GM21447 (cell line): Measurements from ENCODE around the gene LGI1.

Experiments used
- ATAC-seq: cut with Tn5 transposase; IDR thresholded peaks from one replicate; pipeline ENCODE4 v1.9.1; 2021; ENCODE audit not compliant: unreplicated experiment

Gene LGI1

GRCh38 chr10:93754761-93755160 lies 3.0 kb upstream of the LGI1 start:
- ATAC-seq = no peak

GRCh38 chr10:93755443-93756116 lies 2.2 kb upstream of the LGI1 start:
- ATAC-seq = no peak

- no peak for ATAC-seq
Measured at GRCh38 chr10:93756118-93756517, 1.6 kb upstream of the LGI1 start.

GRCh38 chr10:93757136-93757535 lies 600 bp upstream of the LGI1 start:
- no peak for ATAC-seq

- no peak for ATAC-seq
Measured at GRCh38 chr10:93758508-93758885, 761 bp downstream of the LGI1 start.

GRCh38 chr10:93758891-93759410 lies 1.2 kb downstream of the LGI1 start:
- ATAC-seq = no peak

- no peak for ATAC-seq
Measured at GRCh38 chr10:93760490-93760889, 2.8 kb downstream of the LGI1 start.

- peak; percentile 53 for ATAC-seq
Measured at GRCh38 chr10:93762979-93763391, 5.2 kb downstream of the LGI1 start.

GRCh38 chr10:93766918-93767317 lies 9.2 kb downstream of the LGI1 start:
- ATAC-seq = no peak

GRCh38 chr10:93767724-93768399 lies 10.1 kb downstream of the LGI1 start:
- no peak for ATAC-seq

GRCh38 chr10:93768892-93769291 lies 11.2 kb downstream of the LGI1 start:
- no peak for ATAC-seq

GRCh38 chr10:93771354-93771753 lies 13.6 kb downstream of the LGI1 start:
- ATAC-seq = no peak

GRCh38 chr10:93773120-93773519 lies 15.4 kb downstream of the LGI1 start:
- ATAC-seq = no peak

- ATAC-seq = no peak
Measured at GRCh38 chr10:93773705-93774104, 16.0 kb downstream of the LGI1 start.

- ATAC-seq = no peak
Measured at GRCh38 chr10:93775356-93775755, 17.6 kb downstream of the LGI1 start.

GRCh38 chr10:93777092-93777491 lies 19.4 kb downstream of the LGI1 start:
- no peak for ATAC-seq

GRCh38 chr10:93784059-93784458 lies 26.3 kb downstream of the LGI1 start:
- ATAC-seq = no peak

- no peak for ATAC-seq
Measured at GRCh38 chr10:93788413-93789208, 30.9 kb downstream of the LGI1 start.

- no peak for ATAC-seq
Measured at GRCh38 chr10:93790439-93790838, 32.7 kb downstream of the LGI1 start.

- ATAC-seq = no peak
Measured at GRCh38 chr10:93796167-93796566, 38.4 kb downstream of the LGI1 start.

GRCh38 chr10:93797825-93798224 lies 40.1 kb downstream of the LGI1 start:
- no peak for ATAC-seq
